Measurements from ENCODE around the gene TRAPPC12.

DNA sequence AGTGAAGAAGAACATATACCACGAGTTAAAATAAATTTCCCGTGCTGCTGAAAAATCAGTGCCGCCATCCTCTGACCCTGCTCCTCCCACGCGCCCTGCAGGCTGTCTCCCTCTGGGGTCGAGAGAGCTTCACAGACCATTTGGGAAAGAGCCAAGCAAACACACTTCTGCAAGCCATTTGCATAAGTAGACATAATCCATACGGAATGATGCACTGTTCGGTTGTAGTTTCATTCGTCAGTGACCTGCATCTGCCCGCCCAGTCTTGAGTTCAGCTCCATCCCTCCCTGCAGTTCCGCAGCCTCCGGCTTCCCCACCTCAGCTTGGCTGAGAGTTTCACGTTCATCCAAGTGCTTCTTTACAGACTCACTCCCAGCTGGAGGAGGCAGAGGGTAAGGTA is 69.6 kb downstream of the TRAPPC12 start:
- no peak for TF ChIP-seq POLR2A (IDR thresholded peaks at IDR 0.05)
- TF ChIP-seq, protein P1, sequence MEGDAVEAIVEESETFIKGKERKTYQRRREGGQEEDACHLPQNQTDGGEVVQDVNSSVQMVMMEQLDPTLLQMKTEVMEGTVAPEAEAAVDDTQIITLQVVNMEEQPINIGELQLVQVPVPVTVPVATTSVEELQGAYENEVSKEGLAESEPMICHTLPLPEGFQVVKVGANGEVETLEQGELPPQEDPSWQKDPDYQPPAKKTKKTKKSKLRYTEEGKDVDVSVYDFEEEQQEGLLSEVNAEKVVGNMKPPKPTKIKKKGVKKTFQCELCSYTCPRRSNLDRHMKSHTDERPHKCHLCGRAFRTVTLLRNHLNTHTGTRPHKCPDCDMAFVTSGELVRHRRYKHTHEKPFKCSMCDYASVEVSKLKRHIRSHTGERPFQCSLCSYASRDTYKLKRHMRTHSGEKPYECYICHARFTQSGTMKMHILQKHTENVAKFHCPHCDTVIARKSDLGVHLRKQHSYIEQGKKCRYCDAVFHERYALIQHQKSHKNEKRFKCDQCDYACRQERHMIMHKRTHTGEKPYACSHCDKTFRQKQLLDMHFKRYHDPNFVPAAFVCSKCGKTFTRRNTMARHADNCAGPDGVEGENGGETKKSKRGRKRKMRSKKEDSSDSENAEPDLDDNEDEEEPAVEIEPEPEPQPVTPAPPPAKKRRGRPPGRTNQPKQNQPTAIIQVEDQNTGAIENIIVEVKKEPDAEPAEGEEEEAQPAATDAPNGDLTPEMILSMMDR (IDR thresholded peaks at IDR 0.05): no peak
